DND-41 (cell line): Measurements from ENCODE around the gene LMF1.

ENCODE experiments used
- CTCF ChIP-seq: IDR thresholded peaks from 2 replicates; pipeline ENCODE4 v1.5.1; 2012; ENCODE audit warnings: borderline replicate concordance, low read length, moderate library complexity, mild to moderate bottlenecking; ENCODE audit not compliant: poor library complexity, severe bottlenecking; ENCODE audit errors: extremely low read depth
- EZH2 ChIP-seq: IDR thresholded peaks from 3 replicates; pipeline ENCODE4 v1.6.1; 2012; ENCODE audit warnings: borderline replicate concordance, low read depth, mild to moderate bottlenecking, moderate library complexity, low read length, inconsistent platforms; ENCODE audit not compliant: severe bottlenecking

GRCh38 chr16:830871-831570 lies 139.8 kb downstream of the LMF1 start:
- TF ChIP-seq CTCF (no peak), EZH2 (no peak)
